HTERT RPE-1 (cell line): Measurements from ENCODE around the gene SLC1A4.

Experiments used
- in situ Hi-C: fragments of 300-500 bp; cut with MboI; formaldehyde crosslinking; loops from 4 replicates; pipeline ENCODE4 v1.14.3; 2020; ENCODE audit warnings: low sequenced_read_pairs

SLC1A4 gene

GRCh38 chr2:65069439-65069824 is 80.2 kb downstream of the SLC1A4 start:
- in situ Hi-C loops, result no loop called here

- in situ Hi-C loops, result no loop called here
Observed at GRCh38 chr2:65070172-65070830, 81.1 kb downstream of the SLC1A4 start.

DNA sequence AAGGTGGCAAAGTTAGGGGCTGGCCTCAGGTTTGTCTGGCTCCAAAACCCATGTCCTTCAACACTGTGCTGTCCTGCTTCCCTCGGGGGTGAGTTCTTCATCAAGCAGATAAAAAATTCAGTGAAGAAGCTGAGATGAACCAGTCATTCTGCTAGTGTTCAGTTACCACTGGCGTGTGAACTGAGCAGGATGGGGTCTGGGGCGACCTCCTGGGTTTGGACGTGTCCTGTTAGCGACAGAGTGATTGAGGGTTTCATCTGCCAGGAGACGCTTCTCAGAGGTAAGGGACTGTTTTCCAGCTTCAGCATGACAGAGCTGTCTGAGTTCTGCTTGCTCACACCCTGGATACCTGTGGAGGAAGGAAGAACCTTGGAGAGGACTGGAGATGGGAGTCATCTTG is 81.7 kb downstream of the SLC1A4 start:
- in situ Hi-C loops, result no loop called here

GRCh38 chr2:65071499-65072180 is 82.4 kb downstream of the SLC1A4 start:
- in situ Hi-C loops, result no loop called here

- in situ Hi-C loops, result no loop called here
Observed at GRCh38 chr2:65072181-65072970, 83.2 kb downstream of the SLC1A4 start.
